Mesendoderm (in vitro differentiated cells): ENCODE measurements around the gene ENG.
"Not testable (repeated sequence)": the region's sequence is repeated elsewhere in the genome, so short reads cannot be mapped to it uniquely, and the experiment has no call there.

Experiments
- DNase-seq: peaks from one replicate; pipeline ENCODE4 v3.0.0; 2013
- H2AK5ac ChIP-seq: 2 replicates; pipeline ENCODE4 v1.6.1; 2013; ENCODE audit warnings: low read length, inconsistent platforms
- H2BK120ac ChIP-seq: 2 replicates; pipeline ENCODE4 v1.6.1; 2013; ENCODE audit warnings: low read depth, mild to moderate bottlenecking, low read length, moderate library complexity, mixed read lengths
- H2BK15ac ChIP-seq: replicated peaks from 2 replicates; pipeline ENCODE4 v1.6.1; 2013; ENCODE audit warnings: low read depth, mild to moderate bottlenecking, moderate library complexity
- H2BK5ac ChIP-seq: 2 replicates; pipeline ENCODE4 v1.6.1; 2013; ENCODE audit warnings: low read length, inconsistent platforms
- H3K18ac ChIP-seq: 2 replicates; pipeline ENCODE4 v1.6.1; 2013; ENCODE audit warnings: mild to moderate bottlenecking, low read length, mixed read lengths
- H3K23ac ChIP-seq: one replicate; pipeline ENCODE4 v1.6.1; 2013; ENCODE audit warnings: low read length
- H3K27ac ChIP-seq: 2 replicates; pipeline ENCODE4 v1.5.1; 2013; ENCODE audit warnings: low read depth, mild to moderate bottlenecking, inconsistent platforms, low read length, moderate library complexity
- H3K27me3 ChIP-seq: 2 replicates; pipeline ENCODE4 v1.6.1; 2013; ENCODE audit warnings: low read length, control low read depth, mild to moderate bottlenecking, inconsistent platforms; ENCODE audit not compliant: insufficient read depth, poor library complexity
- H3K36me3 ChIP-seq: 2 replicates; pipeline ENCODE4 v1.6.1; 2013; ENCODE audit warnings: low read length, inconsistent platforms; ENCODE audit not compliant: control insufficient read depth, insufficient read depth
- H3K4ac ChIP-seq: one replicate; pipeline ENCODE4 v1.6.1; 2013; ENCODE audit warnings: low read depth, mild to moderate bottlenecking, low read length, moderate library complexity
- H3K4me1 ChIP-seq: 2 replicates; pipeline ENCODE4 v1.6.1; 2013; ENCODE audit warnings: low read depth, low read length, inconsistent platforms; ENCODE audit not compliant: control insufficient read depth
- H3K4me2 ChIP-seq: 2 replicates; pipeline ENCODE4 v1.6.1; 2013; ENCODE audit warnings: low read length
- H3K4me3 ChIP-seq: 2 replicates; pipeline ENCODE4 v1.5.1; 2013; ENCODE audit warnings: mild to moderate bottlenecking, low read length
- H3K56ac ChIP-seq: one replicate; pipeline ENCODE4 v1.6.1; 2013; ENCODE audit warnings: low read length
- H3K79me1 ChIP-seq: 2 replicates; pipeline ENCODE4 v1.6.1; 2013; ENCODE audit warnings: low read length, inconsistent platforms
- H3K79me2 ChIP-seq: 2 replicates; pipeline ENCODE4 v1.6.1; 2013; ENCODE audit warnings: mild to moderate bottlenecking, low read length; ENCODE audit not compliant: control insufficient read depth, insufficient read depth
- H3K9ac ChIP-seq: 2 replicates; pipeline ENCODE4 v1.6.1; 2013; ENCODE audit warnings: low read length, inconsistent platforms
- H4K5ac ChIP-seq: one replicate; pipeline ENCODE4 v1.6.1; 2013; ENCODE audit warnings: low read length
- H4K8ac ChIP-seq: one replicate; pipeline ENCODE4 v1.6.1; 2013; ENCODE audit warnings: low read depth, mild to moderate bottlenecking, control low read depth, low read length, moderate library complexity
- WGBS: extraction: QIAGEN DNeasy Blood & Tissue Kit; methylation state at CpG from one replicate; pipeline ENCODE4 v1.1.7; 2013; ENCODE audit warnings: low lambda C conversion rate, missing lambda C conversion rate; ENCODE audit not compliant: insufficient coverage; ENCODE audit errors: extremely low coverage; 5-methylcytosine and 5-hydroxymethylcytosine counted together

The ENG gene

GRCh38 chr9:127873223-127873691 is 18.8 kb upstream of the ENG start:
- Histone ChIP-seq H3K4ac (no peak overlapping the region), H2BK15ac (no peak overlapping the region), H3K79me1 (no peaks in the 10 kb centered on the region), H3K9ac (no peak overlapping the region), H2AK5ac (no peak overlapping the region), H3K23ac (no peak overlapping the region), H3K36me3 (peaks cover 2% of the 10 kb centered on the region), H2BK120ac (no peak overlapping the region), H4K5ac (no peak overlapping the region), H3K4me2 (no peak overlapping the region), H4K8ac (no peak overlapping the region), H3K4me1 (no peaks in the 10 kb centered on the region), H3K56ac (no peak overlapping the region), H3K27me3 (no peaks in the 10 kb centered on the region), H3K4me3 (no peak overlapping the region), H3K79me2 (no peaks in the 10 kb centered on the region), H2BK5ac (no peak overlapping the region), H3K18ac (no peak overlapping the region), H3K27ac (no peak overlapping the region)
- WGBS: no CpG with 5 or more reads among the region's 19 CpGs
- no peak for DNase-seq

- H4K5ac ChIP-seq: no peak overlapping the region
- H3K56ac ChIP-seq: no peak overlapping the region
- H3K4me1 ChIP-seq: no peaks in the 10 kb centered on the region
- no peak overlapping the region for H3K4me3 ChIP-seq
- no peak overlapping the region for H3K4ac ChIP-seq
- H3K18ac ChIP-seq: no peak overlapping the region
- H3K36me3 ChIP-seq: peaks cover 2% of the 10 kb centered on the region
- no peak overlapping the region for H3K4me2 ChIP-seq
- no peak overlapping the region for H3K9ac ChIP-seq
- no peak overlapping the region for H3K27ac ChIP-seq
- no peaks in the 10 kb centered on the region for H3K79me2 ChIP-seq
- no peak overlapping the region for H2BK5ac ChIP-seq
- H3K27me3 ChIP-seq: no peaks in the 10 kb centered on the region
- H2BK15ac ChIP-seq: no peak overlapping the region
- WGBS: no CpG with 5 or more reads among the region's 20 CpGs
- no peaks in the 10 kb centered on the region for H3K79me1 ChIP-seq
- no peak overlapping the region for H2AK5ac ChIP-seq
- no peak overlapping the region for H3K23ac ChIP-seq
- no peak overlapping the region for H2BK120ac ChIP-seq
- no peak for DNase-seq
- no peak overlapping the region for H4K8ac ChIP-seq
These were observed 18.1 kb upstream of the ENG start for GRCh38 chr9:127872369-127873222.

- H2AK5ac ChIP-seq: no peak overlapping the region
- H3K36me3 ChIP-seq: peaks cover 2% of the 10 kb centered on the region
- H2BK5ac ChIP-seq: no peak overlapping the region
- H3K56ac ChIP-seq: no peak overlapping the region
- no peak overlapping the region for H3K27ac ChIP-seq
- no peaks in the 10 kb centered on the region for H3K27me3 ChIP-seq
- no peak overlapping the region for H3K18ac ChIP-seq
- H3K4ac ChIP-seq: no peak overlapping the region
- H3K4me3 ChIP-seq: no peak overlapping the region
- H3K4me1 ChIP-seq: no peaks in the 10 kb centered on the region
- no peaks in the 10 kb centered on the region for H3K79me1 ChIP-seq
- DNase-seq: no peak
- no peak overlapping the region for H3K9ac ChIP-seq
- no peak overlapping the region for H3K23ac ChIP-seq
- H3K79me2 ChIP-seq: no peaks in the 10 kb centered on the region
- no CpG with 5 or more reads among the region's 9 CpGs for WGBS
- H4K5ac ChIP-seq: no peak overlapping the region
- no peak overlapping the region for H4K8ac ChIP-seq
- no peak overlapping the region for H2BK120ac ChIP-seq
- H3K4me2 ChIP-seq: no peak overlapping the region
- H2BK15ac ChIP-seq: no peak overlapping the region
These were observed 17.1 kb upstream of the ENG start for GRCh38 chr9:127871531-127871930.

GRCh38 chr9:127870887-127871286 is 16.4 kb upstream of the ENG start:
- H3K18ac ChIP-seq: no peak overlapping the region
- DNase-seq: no peak
- no peak overlapping the region for H4K5ac ChIP-seq
- no peak overlapping the region for H3K4me3 ChIP-seq
- H3K36me3 ChIP-seq: peaks cover 2% of the 10 kb centered on the region
- no peak overlapping the region for H2BK120ac ChIP-seq
- no peak overlapping the region for H3K27ac ChIP-seq
- no peaks in the 10 kb centered on the region for H3K4me1 ChIP-seq
- no peak overlapping the region for H2BK15ac ChIP-seq
- no peak overlapping the region for H4K8ac ChIP-seq
- no peak overlapping the region for H3K4ac ChIP-seq
- H2AK5ac ChIP-seq: no peak overlapping the region
- H3K79me2 ChIP-seq: no peaks in the 10 kb centered on the region
- no peak overlapping the region for H2BK5ac ChIP-seq
- H3K23ac ChIP-seq: no peak overlapping the region
- no peak overlapping the region for H3K9ac ChIP-seq
- no peaks in the 10 kb centered on the region for H3K79me1 ChIP-seq
- no peak overlapping the region for H3K4me2 ChIP-seq
- no peak overlapping the region for H3K56ac ChIP-seq
- WGBS: no CpG with 5 or more reads among the region's 12 CpGs
- no peaks in the 10 kb centered on the region for H3K27me3 ChIP-seq

GRCh38 chr9:127870153-127870491 is 15.7 kb upstream of the ENG start:
- not testable (repeated sequence) for H3K56ac ChIP-seq, H2AK5ac ChIP-seq, H3K4me3 ChIP-seq, H3K23ac ChIP-seq, DNase-seq, H3K79me2 ChIP-seq, H2BK15ac ChIP-seq, H2BK5ac ChIP-seq, H3K27ac ChIP-seq, H3K9ac ChIP-seq, H3K4me2 ChIP-seq, H4K5ac ChIP-seq, H3K36me3 ChIP-seq, H3K4me1 ChIP-seq, H3K18ac ChIP-seq, H3K79me1 ChIP-seq, H2BK120ac ChIP-seq, H3K27me3 ChIP-seq, H4K8ac ChIP-seq, H3K4ac ChIP-seq
- WGBS: no CpG with 5 or more reads among the region's 9 CpGs
